ENCODE data around the gene MEST.
"Not testable (repeated sequence)": the region's sequence is repeated elsewhere in the genome, so short reads cannot be mapped to it uniquely, and the experiment has no call there.

The MEST gene
- total RNA-seq = 2.4 to 2.9 reads per million in 2 donors

GRCh38 chr7:130491841-130492522 is at the start of gene MEST:
Gene MEST (plus strand): TSS chr7:130492085. CDS start chr7:130492314, 229 bp downstream.
- DNase-seq = no peak

DNA sequence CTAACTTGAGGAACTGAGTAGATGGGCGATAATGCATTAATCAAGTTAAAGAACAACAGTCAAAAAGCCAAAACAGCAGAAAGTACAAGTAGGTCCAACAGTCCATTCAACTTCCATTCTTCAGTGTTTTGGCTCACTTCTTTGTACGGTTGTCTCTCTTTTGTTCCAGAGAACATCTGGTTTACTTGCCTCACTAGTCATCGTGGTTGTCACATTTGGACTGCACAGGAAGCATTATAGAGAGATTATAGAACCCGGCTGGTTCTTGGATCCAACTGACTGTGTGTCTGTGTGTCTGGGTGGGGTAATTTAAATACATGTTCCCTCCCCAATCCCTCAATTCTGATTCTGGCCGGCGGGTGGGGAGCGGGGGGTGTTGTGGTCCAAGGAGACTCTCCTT is 49.3 kb upstream of the MEST start:
- DNase-seq = no peak

DNA sequence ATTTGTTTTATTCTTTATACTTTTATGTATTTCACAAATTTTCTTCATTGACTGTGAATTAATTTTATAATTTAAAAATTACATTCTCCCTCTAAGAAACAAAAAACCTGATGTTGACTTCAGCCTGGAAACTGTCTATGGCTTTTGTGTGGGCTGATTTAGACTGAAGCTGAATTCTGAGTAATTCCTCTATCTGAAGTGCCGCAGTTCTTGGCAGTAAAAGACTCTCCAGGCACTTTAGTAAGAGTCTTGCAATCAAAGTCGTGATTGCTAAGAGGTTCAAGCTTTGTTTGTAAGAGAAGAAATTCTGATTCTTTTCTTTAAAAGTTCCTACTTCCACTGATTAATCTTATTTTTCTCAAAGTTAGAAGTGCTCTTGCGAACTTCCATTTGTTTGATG is 47.7 kb upstream of the MEST start:
- no peak for DNase-seq

GRCh38 chr7:130444751-130445407 is 47.0 kb upstream of the MEST start:
- no peak for DNase-seq

- no peak for DNase-seq
Measured at GRCh38 chr7:130446259-130446658, 45.6 kb upstream of the MEST start.

DNA sequence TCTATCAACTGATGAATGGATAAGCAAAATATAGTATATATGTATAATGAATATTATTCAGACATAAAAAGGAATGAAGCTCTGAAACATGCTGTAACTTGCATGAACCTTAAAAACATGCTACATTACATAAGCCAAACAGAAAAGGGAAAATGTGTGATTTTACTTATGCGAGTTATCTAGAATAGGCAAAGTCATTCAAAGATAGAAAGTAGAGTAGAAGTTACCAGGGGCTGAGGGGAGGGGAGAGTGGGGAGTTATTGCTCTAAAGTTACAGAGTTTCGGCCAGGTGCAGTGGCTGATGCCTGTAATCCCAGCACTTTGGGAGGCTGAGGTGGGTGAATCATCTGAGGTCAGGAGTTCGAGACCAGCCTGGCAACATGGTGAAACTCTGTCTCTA is 40.5 kb upstream of the MEST start:
- DNase-seq = not testable (repeated sequence)

- no peak for DNase-seq
Measured at GRCh38 chr7:130452951-130453350, 38.9 kb upstream of the MEST start.

- no peak for DNase-seq
Measured at GRCh38 chr7:130454959-130455358, 36.9 kb upstream of the MEST start.

DNA sequence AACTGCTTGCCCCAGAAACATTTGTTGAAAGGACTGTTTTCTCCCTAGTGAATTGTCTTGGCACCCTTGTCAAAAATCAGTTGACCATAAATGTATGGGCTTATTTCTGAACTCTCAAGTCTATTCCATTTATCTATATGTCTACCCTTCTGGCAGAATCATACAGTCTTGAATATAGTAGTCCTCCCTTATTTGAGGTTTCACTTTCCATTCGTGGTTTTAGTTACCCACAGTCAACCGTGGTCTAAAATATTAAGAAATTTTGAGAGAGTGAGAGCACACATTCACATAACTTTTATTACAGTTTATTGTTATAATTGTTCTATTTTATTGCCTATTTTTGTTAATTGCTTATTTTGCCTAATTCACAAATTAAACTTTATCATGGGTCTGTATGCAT is 33.6 kb upstream of the MEST start:
- DNase-seq = no peak

DNA sequence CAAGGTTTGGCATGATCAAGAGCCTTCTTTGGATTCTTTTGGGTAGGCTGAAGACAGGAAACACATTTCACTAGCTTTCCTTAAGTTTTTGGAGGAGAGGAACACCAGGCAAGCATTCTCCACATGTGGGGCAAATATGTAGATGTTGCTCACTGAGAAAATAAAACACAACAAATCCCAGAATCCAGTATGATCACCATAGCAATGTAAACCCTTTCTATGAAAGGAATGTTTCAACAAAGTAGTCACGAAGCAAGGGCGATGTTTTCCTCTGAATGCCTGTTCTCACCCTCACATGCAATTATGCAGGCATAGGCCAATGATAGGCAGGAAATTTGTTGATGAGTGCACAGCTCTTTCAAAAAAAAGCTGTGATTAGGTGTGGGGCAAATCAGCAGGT is 30.6 kb upstream of the MEST start:
- no peak for DNase-seq

- no peak for DNase-seq
Measured at GRCh38 chr7:130463553-130464434, 28.1 kb upstream of the MEST start.

DNA sequence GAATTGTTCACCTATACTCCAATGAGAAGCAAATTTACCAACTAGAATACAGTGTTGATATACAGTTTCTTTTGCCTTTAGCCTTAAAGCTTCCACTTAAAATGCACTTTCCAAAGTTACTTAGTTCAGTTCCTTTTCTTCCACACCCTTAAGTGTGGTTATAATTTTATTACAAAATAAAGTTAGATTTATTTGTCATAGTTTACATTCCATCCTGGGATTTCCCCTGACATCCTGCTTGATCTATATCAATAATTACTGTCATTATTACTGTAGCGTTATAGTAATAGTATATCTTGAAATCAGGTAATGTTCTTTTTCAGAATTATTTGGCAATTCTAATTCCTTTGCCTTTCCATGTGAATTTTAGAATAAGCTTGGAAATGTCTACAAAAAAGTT is 23.3 kb upstream of the MEST start:
- no peak for DNase-seq

DNA sequence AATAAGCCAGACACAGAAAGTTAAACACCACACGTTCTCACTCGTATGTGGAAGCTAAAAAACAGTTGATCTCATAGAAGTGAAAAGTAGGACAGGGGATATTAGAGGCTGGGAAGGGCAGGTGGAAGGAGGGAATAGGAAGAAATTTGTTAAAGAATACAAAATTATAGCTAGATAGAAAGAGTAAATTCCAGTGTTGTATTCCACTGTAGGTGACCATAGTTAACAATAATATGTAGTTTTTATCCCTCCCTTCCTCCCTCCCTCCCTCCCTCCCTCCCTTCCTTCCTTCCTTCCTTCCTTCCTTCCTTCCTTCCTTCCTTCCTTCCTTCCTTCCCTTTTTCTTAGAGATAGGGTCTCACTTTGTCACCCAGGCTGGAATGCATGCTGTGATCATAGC is 19.9 kb upstream of the MEST start:
- no peak for DNase-seq

- no peak for DNase-seq
Measured at GRCh38 chr7:130473289-130473688, 18.6 kb upstream of the MEST start.

- DNase-seq = no peak
Measured at GRCh38 chr7:130473876-130474275, 18.0 kb upstream of the MEST start.

DNA sequence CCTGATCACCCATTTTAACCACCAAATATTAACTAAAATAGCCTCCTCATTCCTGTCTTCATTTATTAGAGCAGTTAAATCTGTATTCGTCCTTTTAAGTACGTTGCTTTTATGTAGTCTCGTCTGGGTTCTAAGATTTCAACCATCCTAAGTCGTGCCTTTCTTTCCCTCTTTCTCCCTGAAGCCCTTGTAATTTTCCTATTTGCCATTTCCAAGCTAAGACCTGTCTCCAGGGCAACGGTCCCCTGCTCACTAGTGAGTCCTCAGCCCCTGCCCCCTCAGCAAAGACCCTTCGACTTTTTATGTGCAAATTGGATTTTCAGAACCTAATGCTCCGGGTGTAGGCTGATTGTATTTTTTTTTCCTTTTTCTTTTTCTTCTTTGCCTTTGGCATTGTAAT is 16.1 kb upstream of the MEST start:
- no peak for DNase-seq

DNA sequence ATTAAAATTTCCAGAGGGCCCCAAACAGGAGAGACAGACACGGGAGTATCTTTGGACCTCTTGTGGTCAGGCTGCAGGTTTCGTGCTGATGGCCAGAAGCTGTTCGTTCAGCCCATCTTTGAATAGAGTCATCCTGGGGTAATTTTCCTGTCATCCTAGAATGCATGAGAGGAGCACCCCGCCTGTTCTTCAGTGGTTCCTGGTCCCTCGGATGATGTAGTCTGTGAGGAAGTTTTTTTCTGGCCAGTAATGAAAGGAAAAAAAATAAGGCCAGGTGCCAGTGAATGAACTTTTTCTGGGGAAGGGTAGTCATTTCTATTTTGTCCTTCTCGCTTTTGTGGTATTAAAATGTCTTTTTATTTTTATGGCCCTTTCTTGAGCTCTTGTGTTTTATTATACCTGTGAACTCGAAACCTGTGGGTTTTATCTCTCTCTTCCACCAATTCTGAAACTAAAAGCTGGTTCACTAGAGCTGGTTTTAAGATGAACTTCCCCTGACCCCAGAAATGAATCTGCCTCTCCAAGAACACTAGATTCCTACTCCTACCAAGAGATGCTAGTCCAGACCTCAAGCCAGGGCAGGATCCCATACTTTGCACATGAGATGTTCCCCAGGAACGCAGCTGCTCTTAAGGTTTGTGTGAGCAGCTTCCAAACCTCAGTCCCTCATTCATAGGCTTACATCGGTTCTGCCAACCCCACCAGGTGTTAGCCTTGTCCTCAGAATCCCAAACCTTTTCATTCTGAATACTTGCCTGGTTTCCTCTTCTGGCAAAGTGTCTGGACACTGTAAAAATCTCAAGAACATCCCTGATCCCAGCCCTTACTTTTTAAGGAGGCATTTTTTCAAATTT is 15.4 kb upstream of the MEST start:
- no peak for DNase-seq

GRCh38 chr7:130478991-130479390 is 12.9 kb upstream of the MEST start:
- no peak for DNase-seq

GRCh38 chr7:130479716-130480400 is 12.0 kb upstream of the MEST start:
- no peak for DNase-seq

- no peak for DNase-seq
Measured at GRCh38 chr7:130481898-130482297, 10.0 kb upstream of the MEST start.

DNA sequence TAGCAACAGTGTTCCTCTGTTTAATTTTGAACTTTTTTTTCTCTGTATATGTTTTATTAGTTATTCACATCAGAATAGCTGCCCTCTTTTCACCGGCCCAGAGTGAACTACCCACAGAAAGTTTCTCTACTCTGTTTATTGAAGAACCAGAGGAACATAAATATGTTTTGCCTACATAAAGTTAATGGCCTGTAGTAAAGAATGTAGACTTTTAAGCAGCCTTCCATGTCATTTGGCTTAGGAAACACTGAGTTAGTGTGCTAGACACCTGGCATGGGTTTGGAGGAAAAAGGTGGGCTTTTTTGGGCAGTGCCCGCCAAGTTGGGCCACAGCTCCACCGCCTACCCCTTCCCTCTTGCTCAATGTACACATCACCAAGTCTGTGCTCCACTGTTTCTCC is 8.9 kb upstream of the MEST start:
- DNase-seq = no peak

- DNase-seq = no peak
Measured at GRCh38 chr7:130485734-130486113, 6.2 kb upstream of the MEST start.
